Measurements from ENCODE around the gene TENM4.

- TF ChIP-seq POLR2A (IDR thresholded peaks at IDR 0.05) = no peak
- TF ChIP-seq CTCF (IDR thresholded peaks at IDR 0.05) = no peak
- no peak for TF ChIP-seq POLR2AphosphoS5 (IDR thresholded peaks at IDR 0.05)
Measured at GRCh38 chr11:78672850-78673620, 767.8 kb downstream of the TENM4 start.
